ENCODE data around the gene CEP57L1. TPM values are rescaled to one million over a fixed set of nuclear protein-coding genes. Genes with fewer than 3 reads are reported as not detected.

CEP57L1 gene
- total and polyA plus RNA-seq, 8 donors = 11.3 to 42.5 (median 33.6) TPM

DNA sequence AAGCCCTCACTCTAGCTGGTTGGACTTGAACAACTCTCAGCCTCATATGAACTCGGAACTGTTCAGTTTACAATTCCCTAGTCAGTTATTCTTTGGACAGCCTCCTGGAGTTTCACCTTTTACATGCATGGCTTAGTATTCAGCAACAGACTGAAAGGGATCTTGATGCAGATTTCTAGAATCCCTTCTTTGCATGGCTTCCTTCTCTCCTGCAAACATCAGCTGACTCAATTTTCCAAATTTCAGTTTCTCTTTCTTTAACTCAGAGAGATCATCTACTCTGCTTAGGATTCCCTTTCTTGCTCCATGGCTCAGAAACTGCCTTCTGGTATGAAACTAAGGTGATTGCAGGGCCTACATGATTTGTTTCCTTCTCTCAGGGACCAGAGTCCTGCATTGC is 99.6 kb downstream of the CEP57L1 start:
- intact Hi-C loops (cut with DNase I) = no loop called here
- H3K27ac ChIP-seq = no peak overlapping the region
- no peak for ATAC-seq

DNA sequence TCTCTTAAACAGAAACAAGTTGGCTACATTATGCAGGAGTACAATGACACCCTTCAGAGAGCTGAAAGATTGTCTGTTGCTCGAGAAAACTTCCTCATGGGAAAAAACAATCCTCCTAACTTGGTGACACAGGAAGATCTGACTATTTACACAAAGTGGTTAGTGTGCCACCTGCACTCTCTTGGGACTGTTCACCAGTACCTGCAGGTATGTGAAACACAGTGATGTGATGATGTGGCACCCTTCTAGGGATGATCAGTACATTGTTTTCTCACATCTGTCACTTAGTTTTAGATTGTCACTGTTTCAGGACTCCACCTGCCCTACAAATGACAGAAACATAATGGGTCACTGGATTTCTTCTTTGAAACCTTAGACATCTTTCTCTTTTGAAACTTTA is 101.8 kb downstream of the CEP57L1 start:
- TF ChIP-seq, protein P1, sequence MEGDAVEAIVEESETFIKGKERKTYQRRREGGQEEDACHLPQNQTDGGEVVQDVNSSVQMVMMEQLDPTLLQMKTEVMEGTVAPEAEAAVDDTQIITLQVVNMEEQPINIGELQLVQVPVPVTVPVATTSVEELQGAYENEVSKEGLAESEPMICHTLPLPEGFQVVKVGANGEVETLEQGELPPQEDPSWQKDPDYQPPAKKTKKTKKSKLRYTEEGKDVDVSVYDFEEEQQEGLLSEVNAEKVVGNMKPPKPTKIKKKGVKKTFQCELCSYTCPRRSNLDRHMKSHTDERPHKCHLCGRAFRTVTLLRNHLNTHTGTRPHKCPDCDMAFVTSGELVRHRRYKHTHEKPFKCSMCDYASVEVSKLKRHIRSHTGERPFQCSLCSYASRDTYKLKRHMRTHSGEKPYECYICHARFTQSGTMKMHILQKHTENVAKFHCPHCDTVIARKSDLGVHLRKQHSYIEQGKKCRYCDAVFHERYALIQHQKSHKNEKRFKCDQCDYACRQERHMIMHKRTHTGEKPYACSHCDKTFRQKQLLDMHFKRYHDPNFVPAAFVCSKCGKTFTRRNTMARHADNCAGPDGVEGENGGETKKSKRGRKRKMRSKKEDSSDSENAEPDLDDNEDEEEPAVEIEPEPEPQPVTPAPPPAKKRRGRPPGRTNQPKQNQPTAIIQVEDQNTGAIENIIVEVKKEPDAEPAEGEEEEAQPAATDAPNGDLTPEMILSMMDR (IDR thresholded peaks at IDR 0.05) = no peak
- intact Hi-C loops (cut with DNase I) = no loop called here
- Histone ChIP-seq H3K27me3 (no peaks in the 10 kb centered on the region), H3K9me3 (peaks cover 0 to 3% of the 10 kb centered on the region in 2 donors), H3K27ac (no peak overlapping the region), H3K4me1 (no peaks in the 10 kb centered on the region), H3K4me3 (no peak overlapping the region), H3K36me3 (no peaks in the 10 kb centered on the region)
- ATAC-seq (peak; percentile 40), DNase-seq (no peak)

More for the DNA sequence above, 99.6 kb downstream of the CEP57L1 start:
- TF ChIP-seq, protein P1 (IDR thresholded peaks at IDR 0.05) = no peak
- no peaks in the 10 kb centered on the region for H3K36me3 ChIP-seq
- H3K4me3 ChIP-seq = no peak overlapping the region
- no peak for DNase-seq
- H3K27me3 ChIP-seq = no peaks in the 10 kb centered on the region
- peaks cover 0 to 15% of the 10 kb centered on the region in 2 donors for H3K9me3 ChIP-seq
- H3K4me1 ChIP-seq = no peaks in the 10 kb centered on the region

DNA sequence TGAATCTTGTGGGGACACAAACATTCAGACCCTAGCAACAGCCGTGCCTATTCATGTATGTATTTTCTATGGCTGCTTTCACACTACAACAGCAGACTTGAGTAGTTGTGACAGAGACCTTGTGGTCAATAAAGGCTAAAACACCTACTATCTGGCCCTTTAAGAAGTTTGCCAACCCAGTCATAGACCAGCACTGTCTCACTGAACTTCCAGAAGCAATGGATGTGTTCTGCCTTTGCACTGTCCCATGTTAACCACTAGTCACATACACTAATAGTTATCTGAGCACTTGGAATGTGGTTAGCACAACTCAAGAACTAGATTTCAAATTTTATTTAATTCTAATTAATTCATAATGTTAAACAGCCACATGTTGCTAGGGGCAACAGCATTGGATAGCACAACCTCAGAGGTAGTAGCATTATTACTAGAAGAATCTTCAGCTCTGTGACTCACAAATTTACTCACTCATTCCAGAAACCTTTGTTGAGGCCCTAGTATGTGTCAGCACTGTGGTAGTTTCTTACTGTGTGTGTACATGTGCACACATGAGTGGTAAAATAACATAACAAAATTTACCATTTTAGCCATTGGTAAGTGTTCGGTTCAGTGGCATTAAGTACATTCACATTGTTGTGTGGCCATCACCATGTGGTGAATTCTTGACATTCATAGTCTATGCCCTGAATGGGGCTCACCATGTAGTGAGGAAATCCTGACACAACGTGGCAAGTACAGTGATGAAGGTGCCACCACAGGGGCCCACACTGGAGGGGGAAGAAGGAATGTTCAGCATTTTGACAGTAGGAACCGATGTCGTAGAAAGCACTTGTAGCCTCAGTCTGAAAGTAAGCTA is 107.3 kb downstream of the CEP57L1 start:
- TF ChIP-seq, protein P1 (IDR thresholded peaks at IDR 0.05) = no peak
- ATAC-seq (no peak), DNase-seq (no peak)
- Histone ChIP-seq H3K27me3 (no peaks in the 10 kb centered on the region), H3K4me3 (no peak overlapping the region), H3K36me3 (no peaks in the 10 kb centered on the region), H3K4me1 (no peaks in the 10 kb centered on the region), H3K9me3 (no peaks in the 10 kb centered on the region), H3K27ac (no peak overlapping the region)
- intact Hi-C loops (cut with DNase I) = no loop called here

DNA sequence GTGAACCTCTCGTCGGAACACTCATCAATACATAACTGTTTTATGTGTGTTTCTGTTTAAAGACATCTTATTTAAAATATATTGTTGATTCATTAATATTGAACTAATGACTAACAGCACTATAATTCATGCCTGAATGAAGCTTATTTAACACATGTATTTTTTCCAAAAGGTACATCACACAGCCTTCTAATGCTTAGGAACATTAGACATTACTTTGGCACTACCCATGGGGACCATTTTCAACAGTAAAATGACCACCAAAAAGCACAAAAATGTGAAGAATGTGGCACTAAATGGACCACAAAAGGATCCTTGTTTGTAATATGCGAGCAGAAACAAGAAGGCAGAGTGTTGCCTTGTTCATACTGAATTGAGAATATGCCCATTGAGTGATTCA is 109.2 kb downstream of the CEP57L1 start:
- Histone ChIP-seq H3K4me1 (no peaks in the 10 kb centered on the region), H3K9me3 (no peaks in the 10 kb centered on the region), H3K27me3 (no peaks in the 10 kb centered on the region), H3K4me3 (no peak overlapping the region), H3K27ac (no peak overlapping the region), H3K36me3 (no peaks in the 10 kb centered on the region)
- no peak for DNase-seq
- ATAC-seq = no peak
- TF ChIP-seq, protein P1 (IDR thresholded peaks at IDR 0.05) = no peak
- intact Hi-C loops (cut with DNase I) = no loop called here

DNA sequence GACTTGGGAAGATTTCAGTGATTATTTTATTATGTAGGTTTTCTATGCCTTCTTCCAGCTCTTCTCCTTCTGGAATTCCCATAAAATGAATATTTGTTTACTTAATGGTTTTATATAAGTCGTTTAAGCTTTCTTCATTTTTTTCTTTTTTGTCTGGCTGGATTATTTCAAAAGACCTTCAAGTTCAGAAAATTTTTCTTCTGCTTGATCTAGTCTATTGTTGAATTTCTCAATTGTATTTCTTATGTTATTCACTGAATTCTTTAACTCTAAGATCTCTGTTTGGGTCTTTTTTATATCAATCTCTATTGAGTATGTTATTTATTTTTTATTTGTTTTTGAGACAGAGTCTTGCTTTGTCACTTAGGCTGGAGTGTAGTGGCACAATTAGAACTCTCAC is 117.4 kb downstream of the CEP57L1 start:
- DNase-seq (no peak), ATAC-seq (no peak)
- H3K4me3 ChIP-seq = no peak overlapping the region
- H3K27me3 ChIP-seq = no peaks in the 10 kb centered on the region
- no peaks in the 10 kb centered on the region for H3K36me3 ChIP-seq
- H3K9me3 ChIP-seq = peaks cover 0 to 13% of the 10 kb centered on the region in 2 donors
- intact Hi-C loops (cut with DNase I) = no loop called here
- H3K27ac ChIP-seq = no peak overlapping the region
- H3K4me1 ChIP-seq = no peaks in the 10 kb centered on the region
- TF ChIP-seq, protein P1 (IDR thresholded peaks at IDR 0.05) = no peak

Other genes with a start within 250 kb of the CEP57L1 start
- 1 to 10 TPM; 7.8 to 8.0 TPM for gene ARMC2, start 247.1 kb upstream of the CEP57L1 start, total RNA-seq
- 10 to 100 TPM; 22.6 to 30.0 (median 27.4) TPM for gene ARMC2, start 247.1 kb upstream of the CEP57L1 start, polyA plus RNA-seq (ENCODE audit: insufficient read length in 6 of 6)
- gene SESN1, start 661 bp upstream of the CEP57L1 start, total RNA-seq = 10 to 100 TPM; 20.5 to 52.1 TPM
- gene SESN1, start 661 bp upstream of the CEP57L1 start, polyA plus RNA-seq (ENCODE audit: insufficient read length in 6 of 6) = 10 to 100 TPM; 60.4 to 90.5 (median 69.4) TPM

Data from left lung (tissue), 10 donors.